ENCODE measurements around the gene DZIP3.

The DZIP3 gene

DNA sequence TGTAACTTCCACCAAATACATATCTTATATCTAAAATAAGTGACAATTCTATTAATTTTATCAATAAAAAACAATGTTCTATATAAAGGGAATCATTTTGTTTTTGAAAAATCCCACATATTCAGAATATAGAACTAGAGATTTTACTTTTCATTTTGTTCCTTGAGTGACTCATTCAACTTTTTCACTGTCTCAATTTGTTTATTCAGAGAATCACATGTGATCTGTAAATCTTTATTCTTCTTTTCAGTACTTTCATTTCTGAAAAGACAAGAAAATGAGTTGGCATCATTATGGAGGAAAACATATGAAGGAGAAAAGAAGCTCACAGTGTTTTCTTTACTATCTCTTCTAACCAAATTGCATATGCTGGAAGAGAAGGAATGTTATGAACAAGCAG is 35.3 kb upstream of the DZIP3 start:
- in situ Hi-C loops (cut with HindIII; ENCODE audit: low sequenced_read_pairs): no loop called here
- TF ChIP-seq, protein P1, sequence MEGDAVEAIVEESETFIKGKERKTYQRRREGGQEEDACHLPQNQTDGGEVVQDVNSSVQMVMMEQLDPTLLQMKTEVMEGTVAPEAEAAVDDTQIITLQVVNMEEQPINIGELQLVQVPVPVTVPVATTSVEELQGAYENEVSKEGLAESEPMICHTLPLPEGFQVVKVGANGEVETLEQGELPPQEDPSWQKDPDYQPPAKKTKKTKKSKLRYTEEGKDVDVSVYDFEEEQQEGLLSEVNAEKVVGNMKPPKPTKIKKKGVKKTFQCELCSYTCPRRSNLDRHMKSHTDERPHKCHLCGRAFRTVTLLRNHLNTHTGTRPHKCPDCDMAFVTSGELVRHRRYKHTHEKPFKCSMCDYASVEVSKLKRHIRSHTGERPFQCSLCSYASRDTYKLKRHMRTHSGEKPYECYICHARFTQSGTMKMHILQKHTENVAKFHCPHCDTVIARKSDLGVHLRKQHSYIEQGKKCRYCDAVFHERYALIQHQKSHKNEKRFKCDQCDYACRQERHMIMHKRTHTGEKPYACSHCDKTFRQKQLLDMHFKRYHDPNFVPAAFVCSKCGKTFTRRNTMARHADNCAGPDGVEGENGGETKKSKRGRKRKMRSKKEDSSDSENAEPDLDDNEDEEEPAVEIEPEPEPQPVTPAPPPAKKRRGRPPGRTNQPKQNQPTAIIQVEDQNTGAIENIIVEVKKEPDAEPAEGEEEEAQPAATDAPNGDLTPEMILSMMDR (IDR thresholded peaks at IDR 0.05; ENCODE audit: low read depth, low read length): no peak
- DNase-seq (ENCODE audit: low read depth, low spot score): peak; percentile 3
- H3K4me3 ChIP-seq (ENCODE audit: low read depth, low read length): no peak overlapping the region

DNA sequence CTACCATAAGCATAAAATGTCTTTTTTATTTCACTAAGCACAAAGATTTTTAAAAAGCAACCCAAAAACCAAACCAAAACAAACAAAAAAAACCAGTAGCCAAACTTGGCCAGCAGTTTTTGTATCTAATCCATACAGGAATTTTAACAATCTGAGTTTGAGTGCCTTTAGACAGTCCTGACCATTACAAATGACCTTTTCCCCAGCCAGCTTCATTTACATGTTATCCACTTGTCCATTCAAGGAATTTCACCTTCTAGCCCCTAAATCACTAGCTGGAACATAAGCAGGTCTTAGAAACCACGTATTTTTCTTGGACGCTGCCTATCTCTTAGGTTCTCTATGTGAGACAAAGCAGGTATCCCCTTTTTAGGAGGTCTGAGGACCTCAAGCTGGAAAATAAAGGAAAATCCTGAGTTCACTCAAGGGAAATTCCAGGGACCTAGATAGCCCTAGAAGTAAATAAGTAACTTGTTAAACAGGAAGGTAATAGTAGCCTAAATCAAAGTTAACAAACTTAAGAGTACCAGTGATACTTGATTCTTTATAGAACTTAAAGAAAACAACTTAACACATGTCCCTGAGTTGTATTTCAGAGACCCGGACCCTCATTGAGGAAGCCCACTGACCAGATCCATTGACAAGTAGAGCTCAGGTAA is 34.5 kb upstream of the DZIP3 start:
- no peak overlapping the region for H3K4me3 ChIP-seq (ENCODE audit: low read depth, low read length)
- in situ Hi-C loops (cut with HindIII; ENCODE audit: low sequenced_read_pairs): no loop called here
- TF ChIP-seq, protein P1 (IDR thresholded peaks at IDR 0.05; ENCODE audit: low read depth, low read length): no peak
- DNase-seq (ENCODE audit: low read depth, low spot score): no peak

- in situ Hi-C loops (cut with HindIII; ENCODE audit: low sequenced_read_pairs): no loop called here
- no peak for DNase-seq (ENCODE audit: low read depth, low spot score)
- H3K4me3 ChIP-seq (ENCODE audit: low read depth, low read length): no peak overlapping the region
- TF ChIP-seq, protein P1 (IDR thresholded peaks at IDR 0.05; ENCODE audit: low read depth, low read length): no peak
Observed at GRCh38 chr3:108555966-108556581, 33.4 kb upstream of the DZIP3 start.

GRCh38 chr3:108562565-108562964 is 27.0 kb upstream of the DZIP3 start:
- no peak for DNase-seq (ENCODE audit: low read depth, low spot score)

GRCh38 chr3:108564564-108564963 is 25.0 kb upstream of the DZIP3 start:
- in situ Hi-C loops (cut with HindIII; ENCODE audit: low sequenced_read_pairs): no loop called here
- no peak overlapping the region for H3K4me3 ChIP-seq (ENCODE audit: low read depth, low read length)
- peak; percentile 20 for DNase-seq (ENCODE audit: low read depth, low spot score)
- TF ChIP-seq, protein P1 (IDR thresholded peaks at IDR 0.05; ENCODE audit: low read depth, low read length): no peak

More at GRCh38 chr3:108562565-108562964, 27.0 kb upstream of the DZIP3 start:
- no peak overlapping the region for H3K4me3 ChIP-seq (ENCODE audit: low read depth, low read length)
- TF ChIP-seq, protein P1 (IDR thresholded peaks at IDR 0.05; ENCODE audit: low read depth, low read length): no peak
- in situ Hi-C loops (cut with HindIII; ENCODE audit: low sequenced_read_pairs): no loop called here

- in situ Hi-C loops (cut with HindIII; ENCODE audit: low sequenced_read_pairs): no loop called here
- no peak overlapping the region for H3K4me3 ChIP-seq (ENCODE audit: low read depth, low read length)
- TF ChIP-seq, protein P1 (IDR thresholded peaks at IDR 0.05; ENCODE audit: low read depth, low read length): no peak
- no peak for DNase-seq (ENCODE audit: low read depth, low spot score)
Observed at GRCh38 chr3:108565506-108565905, 24.0 kb upstream of the DZIP3 start.

Measured in astrocyte of the spinal cord (primary cell).